ENCODE measurements around the gene KANSL2. TPM values are rescaled to one million over a fixed set of nuclear protein-coding genes. Genes with fewer than 3 reads are reported as not detected.

KANSL2 gene
- total and polyA plus RNA-seq, 2 of the 4 experiments (the other 2 are of a cell fraction), result 25.2 to 47.5 TPM

DNA sequence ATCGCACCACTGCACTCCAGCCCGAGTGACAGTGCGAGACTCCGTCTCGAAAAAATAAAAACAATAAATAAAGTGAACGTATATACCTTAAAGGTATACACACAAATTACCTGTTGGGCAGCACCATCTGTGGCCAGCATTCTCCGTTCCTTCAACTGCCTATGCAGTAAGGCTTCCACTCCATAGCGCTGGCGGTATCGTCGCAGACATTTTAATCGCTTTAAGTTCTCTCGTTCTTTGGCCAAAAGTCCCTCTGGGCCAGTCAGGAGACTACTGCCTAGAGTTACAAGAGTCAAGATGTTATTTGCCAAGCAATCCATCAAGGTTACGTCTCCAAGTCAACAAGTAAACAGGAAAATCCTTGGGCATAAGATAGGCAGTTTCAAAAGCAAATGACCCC lies 13.0 kb downstream of the KANSL2 start:
- ATAC-seq (ENCODE audit: low read depth), result no peak
- H2AFZ ChIP-seq (replicated peaks; ENCODE audit: low read length, poor library complexity), result no peak overlapping the region
- no peak overlapping the region for H3K18ac ChIP-seq (ENCODE audit: low read depth, low read length)
- no peak overlapping the region for H3K4me3 ChIP-seq (ENCODE audit: insufficient read depth, low read depth, low read length)
- peaks cover 55% of the 10 kb centered on the region for H3K36me3 ChIP-seq (ENCODE audit: control insufficient read depth, insufficient read depth, low read length)
- H4K20me1 ChIP-seq (ENCODE audit: insufficient read depth, low read length), result peaks cover 23% of the 10 kb centered on the region
- H3K27me3 ChIP-seq (ENCODE audit: control insufficient read depth, insufficient read depth, low read length), result no peaks in the 10 kb centered on the region
- no peak overlapping the region for H2AK9ac ChIP-seq (replicated peaks; ENCODE audit: low read depth, low read length, poor library complexity)
- no peak overlapping the region for H3K4ac ChIP-seq (ENCODE audit: low read depth, low read length)
- no peak overlapping the region for H3K56ac ChIP-seq (ENCODE audit: extremely low read depth, insufficient read depth, low read length)
- WGBS, 2 experiments (ENCODE audit: extremely low coverage in 2 of 2, insufficient read length in 1 of 2), result 91% methylated on average over 7 of the region's 14 CpGs; no CpG with 5 or more reads in 1 of the 2 experiments
- ChIA-PET POLR2A (ENCODE audit: unreplicated experiment) (no interaction called here), CTCF (no interaction called here)
- BruUV-seq (replicated peaks), result no TSS peak
- H2BK20ac ChIP-seq (ENCODE audit: low read depth, low read length), result no peak overlapping the region
- dilution Hi-C loops (cut with HindIII; ENCODE audit: low sequenced_read_pairs, unreplicated experiment), result no loop called here
- TF ChIP-seq BHLHE40 (IDR thresholded peaks at IDR 0.05; ENCODE audit: low read depth, low read length), result no peak
- no peak for TF ChIP-seq CEBPB (IDR thresholded peaks at IDR 0.05; ENCODE audit: low read depth, low read length)
- no peak for TF ChIP-seq SMC3 (IDR thresholded peaks at IDR 0.05; ENCODE audit: low read depth, low read length)
- no peak for TF ChIP-seq NFE2L2 (IDR thresholded peaks at IDR 0.05; ENCODE audit: low read depth, low read length)
- TF ChIP-seq MXI1 (IDR thresholded peaks at IDR 0.05; ENCODE audit: borderline replicate concordance, low read depth, low read length), result no peak
- no peak for TF ChIP-seq MAFK (IDR thresholded peaks at IDR 0.05; ENCODE audit: low read depth, low read length)
- no peak for TF ChIP-seq RCOR1 (IDR thresholded peaks at IDR 0.05; ENCODE audit: insufficient replicate concordance, low read length)
- TF ChIP-seq, protein P1, sequence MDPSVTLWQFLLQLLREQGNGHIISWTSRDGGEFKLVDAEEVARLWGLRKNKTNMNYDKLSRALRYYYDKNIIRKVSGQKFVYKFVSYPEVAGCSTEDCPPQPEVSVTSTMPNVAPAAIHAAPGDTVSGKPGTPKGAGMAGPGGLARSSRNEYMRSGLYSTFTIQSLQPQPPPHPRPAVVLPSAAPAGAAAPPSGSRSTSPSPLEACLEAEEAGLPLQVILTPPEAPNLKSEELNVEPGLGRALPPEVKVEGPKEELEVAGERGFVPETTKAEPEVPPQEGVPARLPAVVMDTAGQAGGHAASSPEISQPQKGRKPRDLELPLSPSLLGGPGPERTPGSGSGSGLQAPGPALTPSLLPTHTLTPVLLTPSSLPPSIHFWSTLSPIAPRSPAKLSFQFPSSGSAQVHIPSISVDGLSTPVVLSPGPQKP (IDR thresholded peaks at IDR 0.05; ENCODE audit: borderline replicate concordance, low read depth, low read length), result no peak
- TF ChIP-seq POLR2A (IDR thresholded peaks at IDR 0.05; ENCODE audit: low read depth, low read length), result no peak
- no peak for TF ChIP-seq FOS (IDR thresholded peaks at IDR 0.05; ENCODE audit: low read depth, low read length)
- TF ChIP-seq CTCF (conservative IDR thresholded peaks at IDR 0.05; ENCODE audit: low read depth, low read length), result no peak
- no peak for TF ChIP-seq RFX5 (IDR thresholded peaks at IDR 0.05; ENCODE audit: low read depth, low read length)
- no peak for TF ChIP-seq CHD1 (IDR thresholded peaks at IDR 0.05; ENCODE audit: low read depth, low read length)
- no peak for TF ChIP-seq RAD21 (IDR thresholded peaks at IDR 0.05; ENCODE audit: low read length)
- no peak for TF ChIP-seq MAZ (IDR thresholded peaks at IDR 0.05; ENCODE audit: borderline replicate concordance, low read depth, low read length)
- TF ChIP-seq, protein P2, sequence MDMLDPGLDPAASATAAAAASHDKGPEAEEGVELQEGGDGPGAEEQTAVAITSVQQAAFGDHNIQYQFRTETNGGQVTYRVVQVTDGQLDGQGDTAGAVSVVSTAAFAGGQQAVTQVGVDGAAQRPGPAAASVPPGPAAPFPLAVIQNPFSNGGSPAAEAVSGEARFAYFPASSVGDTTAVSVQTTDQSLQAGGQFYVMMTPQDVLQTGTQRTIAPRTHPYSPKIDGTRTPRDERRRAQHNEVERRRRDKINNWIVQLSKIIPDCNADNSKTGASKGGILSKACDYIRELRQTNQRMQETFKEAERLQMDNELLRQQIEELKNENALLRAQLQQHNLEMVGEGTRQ (IDR thresholded peaks at IDR 0.05; ENCODE audit: low read depth, low read length), result no peak
- in situ Hi-C loops (cut with MboI; ENCODE audit: low sequenced_read_pairs), result no loop called here
- H4K8ac ChIP-seq (ENCODE audit: low read depth in 2 of 2, low read length in 2 of 2), result no peak overlapping the region
- H2BK5ac ChIP-seq (ENCODE audit: low read depth, low read length, poor library complexity, severe bottlenecking), result no peak overlapping the region
- H3K23ac ChIP-seq (ENCODE audit: low read depth, low read length), result no peak overlapping the region
- H3K14ac ChIP-seq (replicated peaks; ENCODE audit: low read depth, low read length), result no peak overlapping the region
- H2BK15ac ChIP-seq (ENCODE audit: low read depth, low read length), result no peak overlapping the region
- no peak overlapping the region for H2BK120ac ChIP-seq (ENCODE audit: low read depth, low read length)
- H3K79me1 ChIP-seq (ENCODE audit: low read depth in 1 of 2, low read length in 2 of 2), result peaks cover 34 to 54% of the 10 kb centered on the region in 2 experiments
- H4K91ac ChIP-seq (ENCODE audit: insufficient read depth, low read depth, low read length), result no peak overlapping the region
- intact Hi-C loops (cut with micrococcal nuclease), result no loop called here
- H4K5ac ChIP-seq (ENCODE audit: low read depth, low read length), result no peak overlapping the region
- 0 out of 2 replicates have a peak, but pooled peaks cover 2% of the 10 kb centered on the region for H3K9me1 ChIP-seq (ENCODE audit: insufficient read depth, low read length)
- H3K4me2 ChIP-seq (ENCODE audit: low read depth, low read length), result no peak overlapping the region
- no peaks in the 10 kb centered on the region for H3K9me3 ChIP-seq (ENCODE audit: control insufficient read depth, insufficient read depth, low read length)
- H3K4me1 ChIP-seq (ENCODE audit: control insufficient read depth, insufficient read depth, low read length), result no peaks in the 10 kb centered on the region; the same call in 1 of the 2 replicates
- no peak overlapping the region for H3K9ac ChIP-seq (ENCODE audit: low read depth, low read length)
- DNase-seq, result no peak
- no peak overlapping the region for H3K27ac ChIP-seq (ENCODE audit: insufficient read depth, low read length)
- H2AK5ac ChIP-seq (ENCODE audit: low read depth, low read length), result no peak overlapping the region

Data from IMR-90 (cell line).